Upper lobe of right lung (tissue), 1 donor: ENCODE results near the gene RARB. TPM values are rescaled to one million over a fixed set of nuclear protein-coding genes. Genes with fewer than 3 reads are reported as not detected.

Source experiments
- ATAC-seq: fragments of 200-7000 bp; cut with Tn5 transposase; one replicate; pipeline ENCODE4 v1.9.1; 2020; ENCODE audit warnings: mild to moderate bottlenecking, moderate library complexity
- DNase-seq: peaks from one replicate; pipeline ENCODE4 v3.0.0-alpha.2; 2020
- H3K27ac ChIP-seq: fragments of 200-600 bp; one replicate; pipeline ENCODE4 v1.8.0; 2022
- H3K27me3 ChIP-seq: fragments of 200-600 bp; one replicate; pipeline ENCODE4 v1.8.0; 2022; ENCODE audit warnings: mild to moderate bottlenecking
- H3K36me3 ChIP-seq: fragments of 200-600 bp; one replicate; pipeline ENCODE4 v1.8.0; 2022
- H3K4me1 ChIP-seq: fragments of 200-600 bp; one replicate; pipeline ENCODE4 v1.8.0; 2022
- H3K4me3 ChIP-seq: fragments of 200-600 bp; one replicate; pipeline ENCODE4 v1.8.0; 2022; ENCODE audit warnings: mild to moderate bottlenecking
- H3K9me3 ChIP-seq: fragments of 200-600 bp; one replicate; pipeline ENCODE4 v1.8.0; 2022
- intact Hi-C: fragments of 100-400 bp; cut with DNase I; formaldehyde crosslinking; loops from one replicate; pipeline ENCODE4 v1.11.0; 2022
- total RNA-seq: library from RNA; stranded (reverse); fragmentation: NEBNext Ultra II Directional; extraction: Animal tissue kit (Norgen Biotek cat#: 25700); gene quantifications from one replicate; pipeline ENCODE4 v1.2.1, GENCODE V29; 2021
- TF ChIP-seq, protein P1 (sequence below): fragments of 200-600 bp; IDR thresholded peaks from one replicate; pipeline ENCODE4 v1.8.0; 2022; ENCODE audit warnings: antibody characterized with exemption
- donor health status: DM: no; HTN: yes; CAD: no; lungs with severe emphysema.

Gene RARB
- total RNA-seq, 1 donor from 2014 or later: 5.8 TPM

DNA sequence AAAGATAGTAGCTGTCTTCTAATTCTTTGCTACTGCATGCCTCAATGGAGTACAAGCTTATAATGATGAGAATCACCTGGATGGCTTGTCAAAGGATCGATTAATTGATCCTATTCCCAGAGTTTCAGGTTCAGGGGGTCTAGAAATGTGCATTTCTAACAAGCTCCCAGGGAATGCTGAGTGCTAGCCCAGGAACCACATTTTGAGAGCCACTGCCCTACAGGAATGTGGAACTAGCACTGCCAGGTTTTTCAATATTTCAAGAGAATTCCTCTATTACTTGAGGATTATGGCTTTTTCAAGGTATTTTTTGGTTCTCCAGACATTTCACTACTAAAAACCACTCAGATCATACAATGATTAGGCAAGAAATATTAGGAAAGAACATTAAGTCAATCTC, 52.7 kb downstream of the RARB start:
- DNase-seq: no peak
- intact Hi-C loops: no loop called here
- ATAC-seq: no peak
- Histone ChIP-seq H3K4me1 (peaks cover 8% of the 10 kb centered on the region), H3K4me3 (no peak overlapping the region), H3K27me3 (no peaks in the 10 kb centered on the region), H3K27ac (no peak overlapping the region), H3K36me3 (no peaks in the 10 kb centered on the region), H3K9me3 (no peaks in the 10 kb centered on the region)
- TF ChIP-seq, protein P1, sequence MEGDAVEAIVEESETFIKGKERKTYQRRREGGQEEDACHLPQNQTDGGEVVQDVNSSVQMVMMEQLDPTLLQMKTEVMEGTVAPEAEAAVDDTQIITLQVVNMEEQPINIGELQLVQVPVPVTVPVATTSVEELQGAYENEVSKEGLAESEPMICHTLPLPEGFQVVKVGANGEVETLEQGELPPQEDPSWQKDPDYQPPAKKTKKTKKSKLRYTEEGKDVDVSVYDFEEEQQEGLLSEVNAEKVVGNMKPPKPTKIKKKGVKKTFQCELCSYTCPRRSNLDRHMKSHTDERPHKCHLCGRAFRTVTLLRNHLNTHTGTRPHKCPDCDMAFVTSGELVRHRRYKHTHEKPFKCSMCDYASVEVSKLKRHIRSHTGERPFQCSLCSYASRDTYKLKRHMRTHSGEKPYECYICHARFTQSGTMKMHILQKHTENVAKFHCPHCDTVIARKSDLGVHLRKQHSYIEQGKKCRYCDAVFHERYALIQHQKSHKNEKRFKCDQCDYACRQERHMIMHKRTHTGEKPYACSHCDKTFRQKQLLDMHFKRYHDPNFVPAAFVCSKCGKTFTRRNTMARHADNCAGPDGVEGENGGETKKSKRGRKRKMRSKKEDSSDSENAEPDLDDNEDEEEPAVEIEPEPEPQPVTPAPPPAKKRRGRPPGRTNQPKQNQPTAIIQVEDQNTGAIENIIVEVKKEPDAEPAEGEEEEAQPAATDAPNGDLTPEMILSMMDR: no peak

DNA sequence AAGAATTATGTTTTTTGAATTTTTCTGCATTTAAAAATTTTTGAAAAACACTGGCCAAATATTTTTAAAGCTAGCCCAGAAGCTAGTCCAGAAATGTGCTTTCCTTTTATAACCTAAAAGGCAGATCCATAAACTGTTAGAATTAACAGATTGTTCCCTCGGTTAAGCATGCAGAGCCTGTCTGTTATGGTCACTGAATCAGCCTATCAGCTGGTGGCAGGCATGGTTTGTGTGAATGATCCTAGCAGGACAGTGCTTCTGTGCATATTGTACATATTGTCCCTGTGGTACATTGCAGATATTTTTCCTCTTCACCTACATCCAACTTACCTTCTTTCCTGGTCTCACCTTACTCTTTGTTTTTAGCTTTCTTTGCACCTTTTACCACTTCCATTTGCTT, 53.3 kb downstream of the RARB start:
- intact Hi-C loops: no loop called here
- ATAC-seq (no peak), DNase-seq (no peak)
- no peaks in the 10 kb centered on the region for H3K9me3 ChIP-seq
- H3K27ac ChIP-seq: no peak overlapping the region
- TF ChIP-seq, protein P1: no peak
- no peaks in the 10 kb centered on the region for H3K27me3 ChIP-seq
- H3K4me1 ChIP-seq: peaks cover 8% of the 10 kb centered on the region
- no peaks in the 10 kb centered on the region for H3K36me3 ChIP-seq
- no peak overlapping the region for H3K4me3 ChIP-seq

DNA sequence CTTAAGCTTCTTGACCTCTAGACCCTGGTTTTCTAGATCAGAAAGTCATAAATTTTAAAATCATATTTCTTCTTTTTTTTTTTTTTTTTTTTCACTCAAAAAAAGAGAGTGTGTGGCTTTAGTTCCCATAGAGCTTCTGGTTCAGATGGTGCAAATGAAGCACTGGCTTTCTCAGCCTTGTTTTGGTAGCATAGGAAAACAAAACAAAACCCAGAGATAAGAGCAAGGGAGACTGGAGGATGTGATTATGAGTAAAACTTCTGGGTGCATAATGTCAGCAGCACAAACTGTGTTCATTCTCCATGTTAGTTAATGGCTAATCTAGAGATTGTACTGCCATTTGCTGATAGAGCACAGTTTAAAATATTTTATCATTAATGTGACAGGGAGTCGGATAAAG, 55.4 kb downstream of the RARB start:
- TF ChIP-seq, protein P1: no peak
- intact Hi-C loops: no loop called here
- ATAC-seq: no peak
- no peak for DNase-seq
- Histone ChIP-seq H3K36me3 (no peaks in the 10 kb centered on the region), H3K9me3 (no peaks in the 10 kb centered on the region), H3K4me3 (no peak overlapping the region), H3K4me1 (peaks cover 8% of the 10 kb centered on the region), H3K27me3 (no peaks in the 10 kb centered on the region), H3K27ac (no peak overlapping the region)

DNA sequence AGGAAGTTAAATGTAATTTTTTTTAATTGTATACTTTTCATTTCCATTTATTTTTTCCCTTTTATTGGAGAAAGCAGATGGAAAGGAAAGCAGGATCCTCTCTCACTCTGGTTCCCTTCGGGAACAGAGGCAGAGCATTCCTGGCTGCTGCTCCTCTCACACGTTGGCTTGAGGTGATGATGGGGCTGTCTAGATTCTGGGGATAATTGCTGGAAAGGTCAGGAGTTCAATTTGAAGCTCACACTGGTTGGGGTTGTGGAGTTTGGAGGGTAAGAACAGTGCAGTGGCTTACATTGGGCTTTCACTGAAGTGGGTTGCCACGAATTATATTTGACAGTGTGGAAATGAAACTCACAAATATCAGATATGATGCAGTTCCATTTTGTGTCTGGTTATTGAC, 57.6 kb downstream of the RARB start:
- no peak for ATAC-seq
- Histone ChIP-seq H3K9me3 (no peaks in the 10 kb centered on the region), H3K27me3 (no peaks in the 10 kb centered on the region), H3K4me1 (peaks cover 8% of the 10 kb centered on the region), H3K4me3 (no peak overlapping the region), H3K27ac (no peak overlapping the region), H3K36me3 (no peaks in the 10 kb centered on the region)
- TF ChIP-seq, protein P1: no peak
- no peak for DNase-seq
- intact Hi-C loops: no loop called here

DNA sequence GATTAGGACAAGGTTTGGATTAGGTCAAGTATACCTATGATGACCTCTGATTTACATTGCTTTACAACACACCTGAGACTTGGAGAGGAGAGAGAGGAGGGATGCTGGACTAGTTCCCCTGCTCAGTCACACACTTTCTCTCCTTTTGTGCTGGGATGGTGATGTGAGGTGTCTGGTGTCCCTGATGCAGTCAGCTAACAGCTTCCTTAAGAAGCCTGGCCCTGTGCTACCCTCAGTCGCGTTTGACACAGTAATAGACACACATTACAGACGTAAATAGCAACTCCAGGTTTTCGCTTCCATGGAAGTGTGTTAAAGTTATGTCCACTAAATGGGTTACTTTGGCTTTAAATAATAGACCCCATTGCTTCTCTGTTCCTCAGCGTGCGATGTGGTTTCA, 58.9 kb downstream of the RARB start:
- TF ChIP-seq, protein P1: no peak
- intact Hi-C loops: no loop called here
- ATAC-seq (no peak), DNase-seq (no peak)
- Histone ChIP-seq H3K9me3 (no peaks in the 10 kb centered on the region), H3K36me3 (no peaks in the 10 kb centered on the region), H3K4me3 (no peak overlapping the region), H3K4me1 (no peaks in the 10 kb centered on the region), H3K27me3 (no peaks in the 10 kb centered on the region), H3K27ac (no peak overlapping the region)

DNA sequence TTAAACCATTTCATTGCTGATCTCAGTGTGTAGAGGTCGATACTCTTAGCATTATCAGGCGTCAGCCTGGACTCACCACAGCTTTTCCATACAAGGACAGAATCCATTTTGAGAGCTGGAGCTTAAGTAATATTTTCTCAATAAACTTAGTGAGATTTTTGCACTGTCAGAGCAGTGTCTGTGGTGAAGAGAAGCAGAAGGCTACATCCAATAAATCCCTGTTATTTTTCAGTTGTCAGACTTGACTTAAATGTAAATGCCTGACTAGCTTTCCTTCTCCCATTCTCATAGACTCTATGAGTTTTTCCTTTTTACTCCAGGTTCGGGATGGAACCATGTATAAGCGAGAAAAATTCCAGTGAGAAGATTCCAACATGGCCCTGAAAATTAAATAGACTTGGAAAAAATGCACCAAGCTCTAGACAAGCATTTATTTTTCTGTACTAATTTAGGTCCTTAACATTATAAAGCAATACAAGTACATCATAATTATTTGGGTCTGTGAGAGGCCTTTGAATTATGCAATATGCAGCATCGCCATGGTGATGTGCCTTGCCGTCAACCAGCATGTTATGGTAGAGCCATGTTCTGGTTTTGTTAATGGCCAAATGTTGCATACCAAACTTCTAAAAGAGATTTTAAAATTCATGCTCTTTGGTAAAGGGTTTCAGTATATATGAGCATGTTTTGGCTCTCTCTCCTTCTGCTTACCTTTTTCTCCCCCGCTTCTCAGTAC, 62.0 kb downstream of the RARB start:
- ATAC-seq: no peak

More for the DNA sequence above, 62.0 kb downstream of the RARB start:
- intact Hi-C loops: no loop called here
- Histone ChIP-seq H3K27ac (no peak overlapping the region), H3K9me3 (peaks cover 8% of the 10 kb centered on the region), H3K27me3 (no peaks in the 10 kb centered on the region), H3K36me3 (no peaks in the 10 kb centered on the region), H3K4me3 (no peak overlapping the region), H3K4me1 (no peaks in the 10 kb centered on the region)
- DNase-seq: no peak
- TF ChIP-seq, protein P1: no peak
